Adrenal gland (tissue), 5 donors: ENCODE data around the gene ATG16L1.

Experiments used
- POLR2A ChIP-seq, 2 donors: fragments of 450-650 bp; IDR thresholded peaks; one replicate each; pipeline ENCODE4 v1.6.1; 2017; ENCODE audit warnings: antibody characterized with exemption in 2 of 2, mild to moderate bottlenecking in 2 of 2, moderate library complexity in 1 of 2
- TF ChIP-seq, protein P1 (sequence below), 6 experiments: fragments of 450-650 bp in 4 of 6; fragments of 200-600 bp in 2 of 6; sonication (generic) in 1 of 6; IDR thresholded peaks; 1 replicate in 5 of 6; 2 replicates in 1 of 6; pipeline versions ENCODE4 v1.5.1 to v1.8.0; 2016 to 2021; ENCODE audit warnings: antibody characterized with exemption in 6 of 6, mild to moderate bottlenecking in 2 of 6, moderate library complexity in 1 of 6
- donor health status: DM: no; HTN: no; CAD: no.

GRCh38 chr2:233211548-233211895 is 40.0 kb upstream of the ATG16L1 start:
- TF ChIP-seq, protein P1, sequence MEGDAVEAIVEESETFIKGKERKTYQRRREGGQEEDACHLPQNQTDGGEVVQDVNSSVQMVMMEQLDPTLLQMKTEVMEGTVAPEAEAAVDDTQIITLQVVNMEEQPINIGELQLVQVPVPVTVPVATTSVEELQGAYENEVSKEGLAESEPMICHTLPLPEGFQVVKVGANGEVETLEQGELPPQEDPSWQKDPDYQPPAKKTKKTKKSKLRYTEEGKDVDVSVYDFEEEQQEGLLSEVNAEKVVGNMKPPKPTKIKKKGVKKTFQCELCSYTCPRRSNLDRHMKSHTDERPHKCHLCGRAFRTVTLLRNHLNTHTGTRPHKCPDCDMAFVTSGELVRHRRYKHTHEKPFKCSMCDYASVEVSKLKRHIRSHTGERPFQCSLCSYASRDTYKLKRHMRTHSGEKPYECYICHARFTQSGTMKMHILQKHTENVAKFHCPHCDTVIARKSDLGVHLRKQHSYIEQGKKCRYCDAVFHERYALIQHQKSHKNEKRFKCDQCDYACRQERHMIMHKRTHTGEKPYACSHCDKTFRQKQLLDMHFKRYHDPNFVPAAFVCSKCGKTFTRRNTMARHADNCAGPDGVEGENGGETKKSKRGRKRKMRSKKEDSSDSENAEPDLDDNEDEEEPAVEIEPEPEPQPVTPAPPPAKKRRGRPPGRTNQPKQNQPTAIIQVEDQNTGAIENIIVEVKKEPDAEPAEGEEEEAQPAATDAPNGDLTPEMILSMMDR (IDR thresholded peaks at IDR 0.05): no peak
- TF ChIP-seq POLR2A (IDR thresholded peaks at IDR 0.05): no peak
